Measurements from ENCODE around the gene ALG12. TPM values are rescaled to one million over a fixed set of nuclear protein-coding genes. Genes with fewer than 3 reads are reported as not detected.

ALG12 gene
- polyA plus RNA-seq, 1 of the 3 experiments (the other 2 are of a cell fraction): 9.9 TPM

DNA sequence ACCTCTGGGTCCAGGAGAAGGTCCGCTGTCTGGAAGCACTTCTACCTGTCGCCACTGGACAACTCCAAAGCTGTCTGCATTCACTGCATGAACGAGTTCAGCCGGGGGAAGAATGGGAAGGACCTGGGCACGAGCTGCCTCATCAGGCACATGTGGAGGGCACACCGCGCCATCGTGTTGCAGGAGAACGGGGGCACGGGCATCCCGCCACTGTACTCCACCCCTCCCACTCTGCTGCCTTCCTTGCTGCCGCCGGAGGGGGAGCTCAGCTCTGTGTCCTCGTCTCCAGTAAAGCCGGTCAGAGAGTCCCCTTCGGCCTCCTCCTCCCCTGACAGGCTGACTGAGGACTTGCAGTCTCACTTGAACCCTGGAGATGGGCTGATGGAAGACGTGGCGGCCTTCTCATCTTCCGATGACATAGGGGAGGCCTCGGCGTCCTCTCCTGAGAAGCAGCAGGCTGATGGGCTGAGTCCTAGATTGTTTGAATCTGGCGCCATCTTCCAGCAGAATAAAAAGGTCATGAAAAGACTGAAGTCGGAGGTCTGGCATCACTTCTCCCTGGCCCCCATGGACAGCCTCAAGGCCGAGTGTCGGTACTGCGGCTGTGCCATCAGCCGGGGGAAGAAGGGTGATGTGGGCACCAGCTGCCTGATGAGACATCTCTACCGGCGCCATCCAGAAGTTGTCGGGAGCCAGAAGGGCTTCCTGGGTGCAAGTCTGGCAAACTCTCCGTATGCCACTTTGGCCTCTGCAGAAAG, 33.6 kb downstream of the ALG12 start:
- Histone ChIP-seq H3K27ac (ENCODE audit: low read depth in 2 of 2, low read length in 1 of 2) (no peak overlapping the region), H3K79me2 (ENCODE audit: insufficient read depth) (peaks cover 89% of the 10 kb centered on the region), H3F3A (replicated peaks; ENCODE audit: insufficient read depth) (no peaks in the 10 kb centered on the region), H4K20me1 (ENCODE audit: insufficient read depth) (peaks cover 29% of the 10 kb centered on the region), H3K36me3 (replicated peaks in 1 of 2; ENCODE audit: control insufficient read depth in 1 of 2, insufficient read depth in 2 of 2, low read length in 1 of 2) (peaks cover 32 to 63% of the 10 kb centered on the region in 2 experiments), H3K27me3 (ENCODE audit: insufficient read depth) (no peaks in the 10 kb centered on the region), H2AFZ (ENCODE audit: low read depth) (no peak overlapping the region), H3K4me3 (ENCODE audit: low read depth in 2 of 2, low read length in 1 of 2) (no peak overlapping the region), H3K9me2 (no peaks in the 10 kb centered on the region), H3K4me1 (ENCODE audit: control insufficient read depth in 1 of 2, insufficient read depth in 2 of 2, low read depth in 1 of 2, low read length in 1 of 2) (no peaks in the 10 kb centered on the region; a peak in 1 of 4 replicates), H3K9ac (no peak overlapping the region), H3K9me3 (no peaks in the 10 kb centered on the region), H3K4me2 (no peak overlapping the region)
- ChIA-PET CTCF (no interaction called here), POLR2A (no interaction called here)
- no peak for TF ChIP-seq SIN3A (IDR thresholded peaks at IDR 0.05; ENCODE audit: borderline replicate concordance, low read depth, low read length)
- TF ChIP-seq FOXJ3 (CRISPR knock-in tag; IDR thresholded peaks at IDR 0.05): no peak
- TF ChIP-seq, protein P1, sequence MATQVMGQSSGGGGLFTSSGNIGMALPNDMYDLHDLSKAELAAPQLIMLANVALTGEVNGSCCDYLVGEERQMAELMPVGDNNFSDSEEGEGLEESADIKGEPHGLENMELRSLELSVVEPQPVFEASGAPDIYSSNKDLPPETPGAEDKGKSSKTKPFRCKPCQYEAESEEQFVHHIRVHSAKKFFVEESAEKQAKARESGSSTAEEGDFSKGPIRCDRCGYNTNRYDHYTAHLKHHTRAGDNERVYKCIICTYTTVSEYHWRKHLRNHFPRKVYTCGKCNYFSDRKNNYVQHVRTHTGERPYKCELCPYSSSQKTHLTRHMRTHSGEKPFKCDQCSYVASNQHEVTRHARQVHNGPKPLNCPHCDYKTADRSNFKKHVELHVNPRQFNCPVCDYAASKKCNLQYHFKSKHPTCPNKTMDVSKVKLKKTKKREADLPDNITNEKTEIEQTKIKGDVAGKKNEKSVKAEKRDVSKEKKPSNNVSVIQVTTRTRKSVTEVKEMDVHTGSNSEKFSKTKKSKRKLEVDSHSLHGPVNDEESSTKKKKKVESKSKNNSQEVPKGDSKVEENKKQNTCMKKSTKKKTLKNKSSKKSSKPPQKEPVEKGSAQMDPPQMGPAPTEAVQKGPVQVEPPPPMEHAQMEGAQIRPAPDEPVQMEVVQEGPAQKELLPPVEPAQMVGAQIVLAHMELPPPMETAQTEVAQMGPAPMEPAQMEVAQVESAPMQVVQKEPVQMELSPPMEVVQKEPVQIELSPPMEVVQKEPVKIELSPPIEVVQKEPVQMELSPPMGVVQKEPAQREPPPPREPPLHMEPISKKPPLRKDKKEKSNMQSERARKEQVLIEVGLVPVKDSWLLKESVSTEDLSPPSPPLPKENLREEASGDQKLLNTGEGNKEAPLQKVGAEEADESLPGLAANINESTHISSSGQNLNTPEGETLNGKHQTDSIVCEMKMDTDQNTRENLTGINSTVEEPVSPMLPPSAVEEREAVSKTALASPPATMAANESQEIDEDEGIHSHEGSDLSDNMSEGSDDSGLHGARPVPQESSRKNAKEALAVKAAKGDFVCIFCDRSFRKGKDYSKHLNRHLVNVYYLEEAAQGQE (IDR thresholded peaks at IDR 0.05; ENCODE audit: low read depth, low read length): no peak
- TF ChIP-seq NFIC (IDR thresholded peaks at IDR 0.05; ENCODE audit: borderline replicate concordance): no peak
- TF ChIP-seq ZBTB33 (IDR thresholded peaks at IDR 0.05; ENCODE audit: borderline replicate concordance, low read depth): no peak
- no peak for TF ChIP-seq YY1 (IDR thresholded peaks at IDR 0.05; ENCODE audit: low read depth)
- TF ChIP-seq GATA2 (CRISPR knock-in tag; IDR thresholded peaks at IDR 0.05): no peak
- no peak for TF ChIP-seq JUND (IDR thresholded peaks at IDR 0.05)
- TF ChIP-seq EZH2phosphoT487 (IDR thresholded peaks at IDR 0.05; ENCODE audit: borderline replicate concordance, low read depth): no peak
- no peak for TF ChIP-seq USF1 (IDR thresholded peaks at IDR 0.05; ENCODE audit: borderline replicate concordance, low read depth)
- TF ChIP-seq RAD21 (IDR thresholded peaks at IDR 0.05; ENCODE audit: low read length): no peak
- no peak for TF ChIP-seq MXI1 (IDR thresholded peaks at IDR 0.05; ENCODE audit: low read depth, low read length)
- TF ChIP-seq NRF1 (IDR thresholded peaks at IDR 0.05; ENCODE audit: low read depth, low read length): no peak
- WGBS (ENCODE audit: low lambda C conversion rate): over 99% methylated on average over 15 of the region's 31 CpGs
- no peak for DNase-seq
